ENCODE data around the gene NUP93.
"Not testable (repeated sequence)": the region's sequence is repeated elsewhere in the genome, so short reads cannot be mapped to it uniquely, and the experiment has no call there.

NUP93 gene

GRCh38 chr16:56780646-56781045 is 50.7 kb downstream of the NUP93 start:
- DNase-seq: no peak

GRCh38 chr16:56781528-56781961 is 51.6 kb downstream of the NUP93 start:
- no peak for DNase-seq

- no peak for DNase-seq
These were observed 53.4 kb downstream of the NUP93 start for GRCh38 chr16:56783344-56783743.

GRCh38 chr16:56785317-56785716 is 55.4 kb downstream of the NUP93 start:
- DNase-seq: no peak

DNA sequence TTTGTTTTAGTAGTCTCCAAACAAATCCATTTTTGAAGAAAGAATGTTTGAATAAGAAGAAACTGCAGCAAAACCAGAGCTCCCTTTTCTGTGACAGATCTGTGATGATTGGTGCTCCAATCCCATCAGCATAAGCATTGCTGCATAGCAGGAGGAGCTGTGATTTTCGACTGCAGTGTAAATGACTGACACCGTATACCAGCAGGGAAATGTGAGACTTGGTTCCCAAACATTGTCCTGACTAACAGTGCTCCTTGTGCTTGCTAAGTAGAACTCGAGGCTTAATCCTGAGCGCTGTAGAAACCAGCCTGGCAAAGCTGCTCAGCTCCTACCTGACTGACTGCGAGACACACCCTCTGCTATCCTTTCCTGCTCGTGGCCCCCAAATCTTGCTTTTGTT is 57.2 kb downstream of the NUP93 start:
- DNase-seq: no peak

DNA sequence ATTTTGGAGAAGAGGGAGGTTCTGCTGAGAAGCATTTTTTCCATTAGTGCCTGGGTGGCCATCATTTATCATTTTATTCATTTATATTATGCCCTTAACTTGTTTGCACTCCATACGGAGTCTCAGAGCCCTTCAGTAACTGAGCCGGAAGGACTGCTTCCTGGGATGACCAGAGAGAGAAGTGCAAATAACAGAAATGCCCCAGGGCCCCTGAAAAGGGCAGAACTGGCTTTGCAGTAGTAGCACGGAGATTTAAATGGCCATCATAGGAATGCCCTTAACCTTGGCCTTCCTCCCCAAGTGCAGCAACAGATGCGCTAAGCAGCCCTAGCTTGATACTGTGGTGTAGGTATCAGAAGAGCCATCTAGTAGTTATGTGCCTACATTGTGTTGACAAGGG is 58.5 kb downstream of the NUP93 start:
- DNase-seq: no peak

DNA sequence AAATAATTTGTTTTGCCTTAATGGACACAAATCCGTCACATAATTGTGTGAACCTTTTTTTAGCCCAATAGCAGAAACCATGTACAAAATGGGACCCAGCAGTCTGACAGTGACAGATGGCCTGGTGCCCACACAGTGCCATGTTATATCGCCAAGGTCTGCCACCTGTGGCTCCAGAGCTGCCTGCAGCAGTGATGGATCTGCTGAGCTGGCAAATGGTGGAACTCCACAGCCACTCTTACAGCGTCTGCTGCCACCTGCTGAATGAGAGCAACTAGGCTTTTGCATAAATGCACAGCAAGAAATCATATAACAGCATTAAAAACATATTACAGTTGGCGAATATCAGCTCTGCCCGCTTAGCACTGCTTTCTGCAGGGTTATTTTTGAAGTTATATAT is 59.4 kb downstream of the NUP93 start:
- DNase-seq: peak; percentile 23

GRCh38 chr16:56792967-56793366 is 63.0 kb downstream of the NUP93 start:
- no peak for DNase-seq

GRCh38 chr16:56793492-56793891 is 63.6 kb downstream of the NUP93 start:
- DNase-seq: peak; percentile 22

- no peak for DNase-seq
These were observed 65.1 kb downstream of the NUP93 start for GRCh38 chr16:56795011-56795410.

DNA sequence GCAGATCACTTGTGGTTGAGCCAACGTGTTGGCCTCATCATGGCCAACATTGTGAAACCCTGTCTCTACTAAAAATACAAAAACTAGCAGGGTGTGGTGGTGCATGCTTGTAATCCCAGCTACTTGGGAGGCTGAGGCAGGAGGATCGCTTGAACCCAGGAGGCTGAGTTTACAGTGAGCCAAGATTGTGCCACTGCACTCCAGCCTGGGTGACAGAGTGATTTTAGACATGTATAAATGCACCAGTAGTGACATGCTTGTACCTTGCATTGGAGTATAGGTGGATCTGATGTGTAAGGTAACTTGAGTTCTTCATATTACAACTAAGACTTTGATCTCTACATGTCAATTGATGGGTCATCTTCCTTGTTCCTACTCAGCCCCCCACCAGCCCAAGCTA is 67.1 kb downstream of the NUP93 start:
- not testable (repeated sequence) for DNase-seq

DNA sequence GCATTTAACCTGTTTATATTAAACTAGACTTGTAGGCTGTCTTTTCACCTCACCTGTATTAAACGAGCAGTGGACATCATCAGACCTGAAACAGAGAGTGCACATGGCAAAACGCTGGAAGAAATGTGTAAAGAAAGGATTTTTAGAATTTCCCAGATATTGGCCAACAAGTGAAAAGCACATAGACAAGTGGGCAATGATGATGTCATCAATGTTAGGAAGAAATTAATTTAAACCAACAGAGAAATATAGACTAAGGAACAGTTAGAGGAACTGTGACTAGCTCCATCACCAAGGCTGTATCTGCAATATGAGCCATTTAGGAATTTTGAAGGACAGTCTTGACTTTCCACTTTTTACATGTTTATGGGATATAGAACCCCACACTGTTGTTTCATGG is 67.9 kb downstream of the NUP93 start:
- DNase-seq: no peak

DNA sequence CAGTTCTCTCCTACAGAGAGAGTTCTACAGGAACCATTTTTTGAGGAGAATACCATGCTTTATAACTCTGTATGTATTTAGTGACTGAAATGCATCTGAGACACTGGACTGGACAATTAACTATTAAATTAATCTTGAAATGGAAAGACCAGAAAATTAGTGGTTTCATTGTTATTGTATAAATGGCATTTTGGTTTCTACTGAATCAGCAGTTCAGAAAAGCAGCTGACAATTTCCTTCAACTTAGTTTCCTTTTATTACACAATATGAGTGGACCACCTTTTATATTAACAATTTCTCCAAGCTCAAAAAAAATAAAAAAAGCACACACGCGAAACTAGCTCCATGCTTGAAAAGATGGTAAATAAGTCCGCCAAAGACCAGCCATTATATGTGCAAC is 69.0 kb downstream of the NUP93 start:
- no peak for DNase-seq

- no peak for DNase-seq
These were observed 70.4 kb downstream of the NUP93 start for GRCh38 chr16:56800355-56800754.

- no peak for DNase-seq
These were observed 71.8 kb downstream of the NUP93 start for GRCh38 chr16:56801762-56802161.

DNA sequence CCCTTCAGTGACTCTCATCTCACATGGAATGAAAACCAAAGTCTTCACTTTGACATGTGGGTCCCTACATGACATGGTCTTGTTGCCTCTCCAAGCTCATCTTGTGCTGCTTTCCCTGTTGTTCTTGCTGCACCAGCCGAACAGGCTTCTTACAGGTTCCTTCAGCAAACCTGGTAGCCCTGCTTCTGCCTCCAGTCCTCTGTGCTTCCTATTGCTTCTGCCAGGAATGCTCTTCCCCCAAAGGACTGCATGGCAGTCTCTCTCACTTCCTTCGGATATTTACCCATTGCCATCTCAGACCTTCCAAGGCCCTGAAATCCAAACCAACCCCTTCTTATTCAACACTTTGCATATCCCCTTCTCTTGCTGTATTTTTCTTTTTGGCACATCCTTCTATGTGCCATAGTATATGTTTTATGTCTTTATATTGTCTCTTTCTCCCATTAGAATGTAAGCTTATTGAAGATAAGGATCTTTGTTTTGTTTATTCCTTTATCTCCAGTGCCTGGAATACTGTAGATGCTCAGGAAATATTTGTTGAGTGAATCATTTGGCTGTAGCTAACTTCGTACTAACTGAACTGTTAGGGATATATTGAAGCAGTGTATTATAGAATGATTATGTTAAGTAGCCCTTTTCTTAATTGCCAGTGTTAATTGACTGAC is 77.2 kb downstream of the NUP93 start:
- peak; percentile 52 for DNase-seq

DNA sequence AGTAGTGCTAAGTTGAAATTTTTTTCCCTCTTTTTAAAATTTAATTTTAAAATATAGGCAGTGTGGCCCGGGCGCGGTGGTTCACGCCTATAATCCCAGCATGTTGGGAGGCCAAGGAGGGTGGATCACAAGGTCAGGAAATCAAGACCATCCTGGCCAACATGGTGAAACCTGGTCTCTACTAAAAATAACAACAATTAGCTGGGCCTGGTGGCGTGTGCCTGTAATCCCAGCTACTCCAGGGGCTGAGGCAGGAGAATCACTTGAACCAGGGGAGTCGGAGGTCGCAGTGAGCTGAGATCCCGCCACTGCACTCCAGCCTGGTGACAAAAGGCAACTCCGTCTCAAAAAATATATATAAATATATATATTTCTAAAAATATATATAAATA is 77.7 kb downstream of the NUP93 start:
- not testable (repeated sequence) for DNase-seq

- DNase-seq: no peak
These were observed 81.0 kb downstream of the NUP93 start for GRCh38 chr16:56810954-56811353.

GRCh38 chr16:56811602-56812001 is 81.7 kb downstream of the NUP93 start:
- DNase-seq: not testable (repeated sequence)

- peak; percentile 41 for DNase-seq
These were observed 83.0 kb downstream of the NUP93 start for GRCh38 chr16:56812884-56813283.

DNA sequence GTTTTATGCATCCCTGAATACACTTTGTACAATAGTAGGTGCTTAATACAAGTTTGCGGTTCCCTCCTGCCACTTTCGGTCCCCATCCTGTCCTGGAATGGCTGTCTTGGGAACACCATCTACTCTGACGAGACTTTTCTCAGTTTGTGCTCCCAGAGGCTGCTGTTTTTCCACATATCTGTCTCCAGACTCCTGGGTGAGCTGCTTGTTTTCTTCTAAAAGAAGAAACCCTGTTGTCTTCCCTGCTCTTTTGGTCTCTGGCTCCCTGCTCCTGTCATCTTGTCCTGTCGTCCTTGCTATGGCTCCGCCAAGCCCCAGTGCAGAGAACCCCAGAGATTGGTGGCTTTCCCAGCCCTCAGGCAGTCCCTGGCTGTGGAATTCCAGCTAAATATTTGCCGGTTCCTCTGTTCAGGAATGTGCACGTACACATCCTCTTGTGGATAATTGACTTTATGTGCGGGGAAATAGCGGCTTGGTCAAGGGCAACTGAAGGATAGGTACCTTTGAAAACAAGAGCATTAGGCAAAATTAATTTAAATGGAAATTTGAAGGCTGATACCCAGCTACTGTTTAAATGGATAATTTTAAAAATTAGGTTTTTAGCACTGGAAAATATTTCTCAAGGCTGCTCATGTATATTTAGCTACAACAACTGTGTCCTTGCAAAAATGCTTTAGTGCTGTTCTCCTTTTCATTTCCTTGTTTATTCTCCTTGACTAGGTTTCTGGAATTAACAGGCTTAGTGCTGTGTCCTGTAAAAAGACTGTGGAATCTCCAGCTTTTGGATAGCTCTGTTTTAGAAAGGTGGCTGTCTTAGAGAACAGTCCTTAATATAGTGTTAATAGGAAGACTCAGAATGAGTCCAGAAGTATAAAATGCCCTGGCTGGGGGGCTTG is 84.9 kb downstream of the NUP93 start:
- DNase-seq: no peak

DNA sequence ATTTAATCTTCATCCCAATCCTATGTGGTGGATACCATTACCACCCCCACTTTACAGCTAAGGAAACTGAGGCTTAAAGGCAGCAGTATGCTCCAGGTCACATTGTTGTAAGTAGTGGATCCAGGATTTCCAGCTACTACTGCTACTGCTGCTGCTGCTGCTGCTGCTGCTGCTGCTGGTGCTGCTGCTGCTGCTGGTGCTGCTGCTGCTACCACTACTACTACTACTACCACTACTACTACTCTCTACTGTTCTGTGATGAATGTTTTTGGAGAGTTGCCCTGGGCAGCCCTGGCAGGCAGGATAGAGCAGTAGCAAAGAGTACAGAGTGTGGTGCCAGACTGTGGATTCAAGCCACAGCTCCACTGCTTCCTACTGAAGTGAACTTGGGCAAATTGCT is 85.8 kb downstream of the NUP93 start:
- DNase-seq: no peak

DNA sequence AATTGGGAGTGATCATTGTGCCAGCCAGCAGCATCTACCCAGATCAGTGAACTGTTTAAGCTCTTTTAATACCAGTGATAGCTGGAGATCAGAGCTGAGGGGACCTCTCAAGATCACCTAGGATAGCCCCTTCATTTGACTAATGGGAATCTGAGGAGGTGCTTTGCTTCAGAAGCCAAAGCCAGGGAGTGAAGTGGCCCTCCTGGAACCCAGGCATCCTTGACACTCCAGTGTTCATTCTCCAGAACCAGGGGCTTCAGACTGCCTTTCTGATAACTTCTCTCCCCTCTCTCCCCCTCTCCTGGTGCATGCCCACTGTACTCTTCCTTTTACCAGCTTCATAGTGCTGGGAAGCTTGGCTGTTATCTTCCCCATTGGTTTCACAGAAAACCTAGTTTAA is 87.1 kb downstream of the NUP93 start:
- DNase-seq: no peak

- DNase-seq: no peak
These were observed 88.0 kb downstream of the NUP93 start for GRCh38 chr16:56817938-56818337.

All from HCEC 1CT (cell line).